Endothelial cell of umbilical vein (primary cell): ENCODE data around the gene C19orf67. TPM values are rescaled to one million over a fixed set of nuclear protein-coding genes. Genes with fewer than 3 reads are reported as not detected.

Experiments used
- BruUV-seq: library from RNA; stranded (reverse); fragments of 400-500 nt; replicated peaks from 2 replicates; lab custom pipeline; 2021; lab: Mats Ljungman, UMichigan
- CTCF ChIA-PET: fragments of 300-600, 350-600 bp; sonication (Branson Sonifier 250); formaldehyde crosslinking; loops from one replicate; lab custom pipeline; 2021; ENCODE audit warnings: antibody characterized with exemption, inconsistent platforms; lab: Charles Lee
- POLR2A ChIA-PET: fragments of 300-600, 350-600 bp; sonication (Branson Sonifier 250); formaldehyde crosslinking; loops from one replicate; lab custom pipeline; 2021; ENCODE audit warnings: antibody characterized with exemption, inconsistent platforms; lab: Charles Lee
- DNase-seq: peaks from one replicate; pipeline ENCODE4 v3.0.0-alpha.2; 2011; ENCODE audit warnings: low read depth, low spot score
- FAIRE-seq: peaks from 2 replicates; lab custom pipeline; 2011; peaks lifted over from hg19 to GRCh38; lab: Jason Lieb, UNC
- H2AFZ ChIP-seq: 2 replicates; pipeline ENCODE4 v1.6.0; 2012; ENCODE audit warnings: low read depth, low read length, control low read depth, inconsistent platforms
- H3K27ac ChIP-seq: 2 replicates; pipeline ENCODE4 v1.5.1; 2011; ENCODE audit warnings: low read depth, mild to moderate bottlenecking, control low read depth, low read length, moderate library complexity; ENCODE audit not compliant: insufficient read depth
- H3K27me3 ChIP-seq, 2 experiments: 2 replicates each; pipeline versions ENCODE4 v1.6.0 to v1.6.1; 2011; ENCODE audit warnings: low read length in 2 of 2, mixed read lengths in 1 of 2; ENCODE audit not compliant: control insufficient read depth in 2 of 2, insufficient read depth in 2 of 2
- H3K36me3 ChIP-seq, 2 experiments: 2 replicates in 1 of 2; 3 replicates in 1 of 2; pipeline ENCODE4 v1.5.1; 2011; ENCODE audit warnings: low read length in 2 of 2, mild to moderate bottlenecking in 1 of 2, moderate library complexity in 1 of 2; ENCODE audit not compliant: control insufficient read depth in 2 of 2, insufficient read depth in 2 of 2; ENCODE audit errors: extremely low read depth in 1 of 2
- H3K4me1 ChIP-seq: 3 replicates; pipeline ENCODE4 v1.5.1; 2011; ENCODE audit warnings: mild to moderate bottlenecking, low read length; ENCODE audit not compliant: control insufficient read depth, insufficient read depth; ENCODE audit errors: extremely low read depth
- H3K4me2 ChIP-seq: 2 replicates; pipeline ENCODE4 v1.6.1; 2011; ENCODE audit warnings: low read length, control low read depth, mixed read lengths; ENCODE audit not compliant: insufficient read depth
- H3K4me3 ChIP-seq, 3 experiments: fragments of 200-600 bp in 1 of 3; sonication (generic), shearing (Covaris generic) in 1 of 3; replicated peaks in 1 of 3; 2 replicates each; pipeline ENCODE4 v1.5.1; 2011 to 2016; ENCODE audit warnings: control low read depth in 3 of 3, low read length in 3 of 3, mild to moderate bottlenecking in 2 of 3, inconsistent platforms in 1 of 3, low read depth in 1 of 3, moderate library complexity in 1 of 3; ENCODE audit not compliant: insufficient read depth in 1 of 3
- H3K79me2 ChIP-seq: 2 replicates; pipeline ENCODE4 v1.6.0; 2012; ENCODE audit warnings: low read length, inconsistent platforms; ENCODE audit not compliant: control insufficient read depth, insufficient read depth
- H3K9ac ChIP-seq: replicated peaks from 2 replicates; pipeline ENCODE3; 2011; ENCODE audit warnings: low read length, control low read depth; ENCODE audit not compliant: insufficient read depth; ENCODE audit errors: extremely low read depth
- H3K9me1 ChIP-seq: replicated peaks from 3 replicates; pipeline ENCODE4 v1.6.0; 2011; ENCODE audit warnings: mild to moderate bottlenecking, low read length; ENCODE audit not compliant: control insufficient read depth, insufficient read depth; ENCODE audit errors: extremely low read depth
- H3K9me3 ChIP-seq: replicated peaks from 2 replicates; pipeline ENCODE4 v1.5.1; 2012; ENCODE audit warnings: low read length, inconsistent platforms; ENCODE audit not compliant: control insufficient read depth, insufficient read depth
- H4K20me1 ChIP-seq: replicated peaks from 2 replicates; pipeline ENCODE3; 2011; ENCODE audit warnings: mild to moderate bottlenecking, low read length; ENCODE audit not compliant: control insufficient read depth, insufficient read depth; ENCODE audit errors: extremely low read depth
- CTCF ChIP-seq, 2 donors: IDR thresholded peaks; 1 replicate in 1 of 2; 2 replicates in 1 of 2; pipeline ENCODE4 v1.5.1; 2011; ENCODE audit warnings: low read length in 2 of 2, mild to moderate bottlenecking in 2 of 2, moderate library complexity in 2 of 2, control low read depth in 1 of 2, inconsistent platforms in 1 of 2, low read depth in 1 of 2; ENCODE audit not compliant: insufficient read depth in 1 of 2; ENCODE audit errors: extremely low read depth in 1 of 2
- EZH2 ChIP-seq: IDR thresholded peaks from 2 replicates; pipeline ENCODE4 v1.6.1; 2012; ENCODE audit warnings: borderline replicate concordance, low read depth, mild to moderate bottlenecking, moderate library complexity, low read length, inconsistent platforms; ENCODE audit not compliant: severe bottlenecking
- FOS ChIP-seq: IDR thresholded peaks from 2 replicates; pipeline ENCODE4 v1.6.1; 2011; ENCODE audit warnings: mild to moderate bottlenecking, low read length, moderate library complexity, borderline replicate concordance; ENCODE audit not compliant: insufficient read depth
- GATA2 ChIP-seq: IDR thresholded peaks from 2 replicates; pipeline ENCODE4 v1.7.0; 2011; ENCODE audit warnings: low read depth, mild to moderate bottlenecking, moderate library complexity, mixed read lengths, low read length; ENCODE audit not compliant: insufficient read length, insufficient read depth
- JUN ChIP-seq: IDR thresholded peaks from 2 replicates; pipeline ENCODE4 v1.6.1; 2011; ENCODE audit warnings: borderline replicate concordance, low read depth; ENCODE audit not compliant: insufficient read length, insufficient read depth
- MAX ChIP-seq: IDR thresholded peaks from 2 replicates; pipeline ENCODE4 v1.6.1; 2011; ENCODE audit not compliant: insufficient read depth, insufficient read length
- MYC ChIP-seq: IDR thresholded peaks from one replicate; pipeline ENCODE4 v1.6.1; 2011; ENCODE audit warnings: mild to moderate bottlenecking, low read depth, low read length
- POLR2A ChIP-seq: IDR thresholded peaks from 2 replicates; pipeline ENCODE4 v1.6.1; 2012; ENCODE audit warnings: low read depth, mild to moderate bottlenecking, control low read depth, low read length
- POLR2AphosphoS5 ChIP-seq: IDR thresholded peaks from 2 replicates; pipeline ENCODE4 v1.6.1; 2012; ENCODE audit warnings: low read depth, mild to moderate bottlenecking, control low read depth, low read length, moderate library complexity; ENCODE audit not compliant: insufficient read depth
- dilution Hi-C: fragments of 300-500 bp; cut with MboI; formaldehyde crosslinking; loops from one replicate; pipeline ENCODE4 v1.15.0; 2019; ENCODE audit warnings: low sequenced_read_pairs; ENCODE audit not compliant: extremely low pct_ligation_motif_present
- intact Hi-C: fragments of 100-400 bp; cut with micrococcal nuclease; formaldehyde crosslinking; loops from one replicate; pipeline ENCODE4 v1.10.0; 2022
- polyA plus RNA-seq, 4 experiments: library from polyadenylated mRNA; depleted of rRNA in 3 of 4; stranded (reverse) in 3 of 4; unstranded in 1 of 4; fragments of >200 nt; gene quantifications; 2 replicates each; pipeline versions ENCODE4 v1.2.1 to v1.2.3, GENCODE V29; 2011 to 2012; ENCODE audit warnings: missing spikeins in 1 of 4
- total RNA-seq: library from RNA; stranded (reverse); gene quantifications from 2 replicates; pipeline ENCODE4 v1.2.3, GENCODE V29; 2021

The C19orf67 gene
- total and polyA plus RNA-seq, 2 donors (not counting 3 experiments of a cell fraction or from before 2014, with no cell fraction given) = 0.55 TPM; not detected in 1

- intact Hi-C loops = loop anchor here (5.0 kb wide), 1 partner anchor 175 kb away; no protein-coding TSS in a partner anchor
- POLR2A ChIA-PET = interaction anchor here (0.6 kb wide), 1 partner anchor 154 kb away, joined by 3 read pairs; no protein-coding TSS in a partner anchor
Observed at GRCh38 chr19:14056741-14057356, 28.7 kb downstream of the C19orf67 start.

More at GRCh38 chr19:14056741-14057356, 28.7 kb downstream of the C19orf67 start:
- BruUV-seq = no TSS peak
- Histone ChIP-seq H3K4me1 (no peaks in the 10 kb centered on the region), H3K4me3 (no peak overlapping the region), H3K4me2 (no peak overlapping the region), H3K27me3 (peaks cover 7 to 8% of the 10 kb centered on the region in 2 experiments), H3K9ac (no peak overlapping the region), H3K9me1 (no peaks in the 10 kb centered on the region), H3K27ac (no peak overlapping the region), H3K9me3 (no peaks in the 10 kb centered on the region), H4K20me1 (no peaks in the 10 kb centered on the region), H3K79me2 (no peaks in the 10 kb centered on the region), H3K36me3 (no peaks in the 10 kb centered on the region), H2AFZ (peak overlapping the region; percentile 10)
- dilution Hi-C loops = no loop called here
- DNase-seq = no peak
- FAIRE-seq = no peak
- no peak for TF ChIP-seq EZH2
- no peak for TF ChIP-seq POLR2A
- TF ChIP-seq MYC = no peak
- TF ChIP-seq GATA2 = no peak
- TF ChIP-seq FOS = no peak
- TF ChIP-seq JUN = no peak
- TF ChIP-seq CTCF (IDR thresholded peaks at IDR 0.05; ENCODE audit: extremely low read depth in 1 of 2, insufficient read depth in 1 of 2, low read depth in 1 of 2, low read length in 2 of 2) = no peak
- TF ChIP-seq POLR2AphosphoS5 = no peak
- no peak for TF ChIP-seq MAX
- CTCF ChIA-PET = interaction anchor here (0.8 to 4.6 kb wide), 11 partner anchors 8 to 269 kb away, joined by 3 to 24 read pairs (median 4); partner anchors contain the start of genes IL27RA, MISP3 and NANOS3
